Erythroblast (primary cell): Measurements from ENCODE around the gene ST3GAL6.

Experiments
- GATA1 ChIP-seq: IDR thresholded peaks from 2 replicates; pipeline ENCODE4 v1.6.1; 2011; ENCODE audit warnings: low read depth, mild to moderate bottlenecking, control low read depth, low read length, moderate library complexity
- POLR2A ChIP-seq: IDR thresholded peaks from 2 replicates; pipeline ENCODE4 v1.6.1; 2011; ENCODE audit warnings: mild to moderate bottlenecking, low read length

- TF ChIP-seq POLR2A: no peak
- TF ChIP-seq GATA1: no peak
Measured at GRCh38 chr3:98763076-98763475, at the start of gene ST3GAL6.
